Measurements from ENCODE around the gene IQSEC1. TPM values are rescaled to one million over a fixed set of nuclear protein-coding genes. Genes with fewer than 3 reads are reported as not detected.

The IQSEC1 gene
- polyA plus RNA-seq, 2 of the 4 experiments (the other 2 are of a cell fraction) = 3.7 to 10.7 TPM

- no peak overlapping the region for H3K4me3 ChIP-seq
- CTCF ChIA-PET = interaction anchor here (3.4 kb wide), 1 partner anchor 9 kb away, joined by 56 read pairs; no protein-coding TSS in a partner anchor
- peaks cover 11% of the 10 kb centered on the region; the same call in 2 of the 3 replicates for H3K4me1 ChIP-seq
- FAIRE-seq (no peak), ATAC-seq (no peak), DNase-seq (ENCODE audit: low read depth in 1 of 2, low spot score in 1 of 2) (no peak)
- H3K4me2 ChIP-seq = no peak overlapping the region
- TF ChIP-seq ZSCAN20 (CRISPR knock-in tag; IDR thresholded peaks at IDR 0.05) = no peak
- no peak for TF ChIP-seq MAX (IDR thresholded peaks at IDR 0.05)
- TF ChIP-seq REST (IDR thresholded peaks at IDR 0.05) = no peak
- no peak for TF ChIP-seq POLR2A (IDR thresholded peaks at IDR 0.05; ENCODE audit: low read length)
- TF ChIP-seq SREBF2 (IDR thresholded peaks at IDR 0.05) = no peak
- no peaks in the 10 kb centered on the region for H3K9me3 ChIP-seq
- H3K27ac ChIP-seq = no peak overlapping the region
- POLR2A ChIA-PET = no interaction called here
These were observed 75.8 kb downstream of the IQSEC1 start for GRCh38 chr3:12997387-12997786.

- CTCF ChIA-PET = interaction anchor here (1.3 to 5.3 kb wide), 8 partner anchors 10 to 37 kb away, joined by 4 to 56 read pairs (median 8); no protein-coding TSS in a partner anchor
- H3K4me3 ChIP-seq = no peak overlapping the region
- H3K4me2 ChIP-seq = no peak overlapping the region
- TF ChIP-seq RCOR1 (IDR thresholded peaks at IDR 0.05; ENCODE audit: low read depth, low read length) = no peak
- TF ChIP-seq MAZ (IDR thresholded peaks at IDR 0.05; ENCODE audit: borderline replicate concordance, low read depth, low read length) = no peak
- TF ChIP-seq HOXB5 (CRISPR knock-in tag; IDR thresholded peaks at IDR 0.05) = no peak
- no peak for TF ChIP-seq HDAC2 (IDR thresholded peaks at IDR 0.05)
- no peak for TF ChIP-seq NR3C1 (IDR thresholded peaks at IDR 0.05)
- TF ChIP-seq FOXS1 (CRISPR knock-in tag; IDR thresholded peaks at IDR 0.05) = no peak
- no peak for TF ChIP-seq HEYL (CRISPR knock-in tag; IDR thresholded peaks at IDR 0.05)
- no peak for TF ChIP-seq NFE2L2 (conservative IDR thresholded peaks at IDR 0.05; ENCODE audit: low read length)
- TF ChIP-seq USF2 (IDR thresholded peaks at IDR 0.05) = no peak
- no peak for TF ChIP-seq HMGXB4 (CRISPR knock-in tag; IDR thresholded peaks at IDR 0.05; ENCODE audit: borderline replicate concordance)
- TF ChIP-seq ELK1 (IDR thresholded peaks at IDR 0.05; ENCODE audit: low read depth, low read length) = no peak
- TF ChIP-seq EHMT2 (IDR thresholded peaks at IDR 0.05; ENCODE audit: low read depth) = no peak
- no peak for TF ChIP-seq FOSB (CRISPR knock-in tag; IDR thresholded peaks at IDR 0.05)
- no peak for TF ChIP-seq E2F6 (IDR thresholded peaks at IDR 0.05; ENCODE audit: borderline replicate concordance, low read depth)
- no peak for TF ChIP-seq SMC3 (IDR thresholded peaks at IDR 0.05)
- TF ChIP-seq HES2 (IDR thresholded peaks at IDR 0.05) = no peak
- FAIRE-seq = no peak
- WGBS (ENCODE audit: missing lambda C conversion rate) = 45% methylated on average over 2 of the region's 2 CpGs
- POLR2A ChIA-PET = interaction anchor here (0.6 kb wide), 1 partner anchor 11 kb away, joined by 17 read pairs; no protein-coding TSS in a partner anchor
- H3K27ac ChIP-seq = no peak overlapping the region
- no peaks in the 10 kb centered on the region for H3K9me3 ChIP-seq
- no peak for ATAC-seq
- no peak for DNase-seq (ENCODE audit: low read depth in 1 of 2, low spot score in 1 of 2)
- H3K4me1 ChIP-seq = peaks cover 24% of the 10 kb centered on the region
These were observed 77.1 kb downstream of the IQSEC1 start for GRCh38 chr3:12996181-12996506.

Measured in A549 (cell line).